HCT116 (cell line): Measurements from ENCODE around the gene BTBD9. TPM values are rescaled to one million over a fixed set of nuclear protein-coding genes. Genes with fewer than 3 reads are reported as not detected.

ENCODE experiments used
- ATAC-seq: fragments of 200-7000 bp; cut with Tn5 transposase; 2 replicates; pipeline ENCODE4 v1.9.1; 2020; ENCODE audit warnings: mild to moderate bottlenecking, moderate library complexity
- BruUV-seq: library from RNA; stranded (reverse); fragments of 400-500 nt; replicated peaks from 2 replicates; lab custom pipeline; 2021; lab: Mats Ljungman, UMichigan
- CTCF ChIA-PET: fragments of 300-600 bp; sonication (Branson Sonifier 250); formaldehyde crosslinking; loops from one replicate; lab custom pipeline; 2021; ENCODE audit warnings: antibody characterized with exemption; lab: Charles Lee
- POLR2A ChIA-PET: fragments of 300-600, 350-600 bp; sonication (Branson Sonifier 250); formaldehyde crosslinking; loops from one replicate; lab custom pipeline; 2021; ENCODE audit warnings: antibody characterized with exemption; lab: Charles Lee
- RAD21 ChIA-PET, 2 experiments: fragments of 300-600 bp; sonication (Branson Sonifier 250); formaldehyde crosslinking; loops; one replicate each; lab custom pipeline; 2023; ENCODE audit warnings: low total read pairs in 2 of 2; ENCODE audit not compliant: uncharacterized antibody in 2 of 2, unreplicated experiment in 2 of 2, low non-redundant PET in 1 of 2; lab: Charles Lee
- DNase-seq: peaks from one replicate; pipeline ENCODE4 v3.0.0-alpha.2; 2010; ENCODE audit warnings: low read depth, low spot score
- H2AFZ ChIP-seq: fragments of 200-600 bp; shearing (Covaris generic), sonication (generic); 2 replicates; pipeline ENCODE4 v1.6.1; 2017; ENCODE audit warnings: low read depth, mixed run types, mixed read lengths, antibody characterized with exemption, low read length; ENCODE audit not compliant: poor library complexity, severe bottlenecking
- H3K27ac ChIP-seq: 2 replicates; pipeline ENCODE4 v1.5.1; 2012; ENCODE audit warnings: low read depth, low read length
- H3K27me3 ChIP-seq: fragments of 200-600 bp; sonication (generic); 2 replicates; pipeline ENCODE4 v1.6.1; 2016; ENCODE audit warnings: mixed run types, low read length, mixed read lengths; ENCODE audit not compliant: insufficient read depth
- H3K36me3 ChIP-seq, 2 experiments: fragments of 200-500 bp in 1 of 2; fragments of 200-600 bp in 1 of 2; sonication (Bioruptor generic) in 1 of 2; sonication (generic) in 1 of 2; 2 replicates each; pipeline versions ENCODE4 v1.5.1 to v1.6.1; 2014 to 2016; ENCODE audit warnings: low read length in 2 of 2, inconsistent platforms in 1 of 2, mixed read lengths in 1 of 2, mixed run types in 1 of 2; ENCODE audit not compliant: insufficient read depth in 2 of 2, control insufficient read depth in 1 of 2
- H3K4me1 ChIP-seq, 2 experiments: fragments of 200-600 bp in 1 of 2; sonication (generic) in 1 of 2; 2 replicates each; pipeline versions ENCODE4 v1.5.1 to v1.6.1; 2012 to 2017; ENCODE audit warnings: low read length in 2 of 2, inconsistent platforms in 1 of 2, mild to moderate bottlenecking in 1 of 2, mixed read lengths in 1 of 2, mixed run types in 1 of 2, moderate library complexity in 1 of 2; ENCODE audit not compliant: insufficient read depth in 2 of 2, control insufficient read depth in 1 of 2
- H3K4me2 ChIP-seq: fragments of 200-600 bp; sonication (generic); 2 replicates; pipeline ENCODE4 v1.6.1; 2017; ENCODE audit warnings: mixed run types, low read length, mixed read lengths
- H3K4me3 ChIP-seq, 2 experiments: fragments of 200-600 bp in 1 of 2; sonication (generic) in 1 of 2; replicated peaks in 1 of 2; 2 replicates each; pipeline ENCODE4 v1.5.1; 2011 to 2016; ENCODE audit warnings: low read length in 2 of 2, control low read depth in 1 of 2, low read depth in 1 of 2, mild to moderate bottlenecking in 1 of 2, mixed read lengths in 1 of 2, mixed run types in 1 of 2
- H3K79me2 ChIP-seq: fragments of 200-600 bp; sonication (generic); 2 replicates; pipeline ENCODE4 v1.6.1; 2017; ENCODE audit warnings: mild to moderate bottlenecking, mixed run types, low read length, moderate library complexity, mixed read lengths; ENCODE audit not compliant: insufficient read depth
- H3K9ac ChIP-seq: fragments of 200-600 bp; sonication (generic); 2 replicates; pipeline ENCODE4 v1.6.1; 2016; ENCODE audit warnings: low read length, mixed read lengths
- H3K9me2 ChIP-seq: fragments of 200-600 bp; sonication (generic), shearing (Covaris generic); 2 replicates; pipeline ENCODE4 v1.6.1; 2017; ENCODE audit warnings: mixed run types, mild to moderate bottlenecking, moderate library complexity; ENCODE audit not compliant: insufficient read depth
- H3K9me3 ChIP-seq, 2 experiments: fragments of 200-500 bp in 1 of 2; fragments of 200-600 bp in 1 of 2; sonication (Bioruptor generic) in 1 of 2; sonication (generic) in 1 of 2; 2 replicates each; pipeline ENCODE4 v1.6.1; 2014 to 2017; ENCODE audit warnings: low read length in 2 of 2, mixed read lengths in 2 of 2, inconsistent platforms in 1 of 2, low read depth in 1 of 2, mild to moderate bottlenecking in 1 of 2, mixed run types in 1 of 2, moderate library complexity in 1 of 2; ENCODE audit not compliant: control insufficient read depth in 1 of 2, insufficient read depth in 1 of 2
- H4K20me1 ChIP-seq: fragments of 200-600 bp; sonication (generic), shearing (Covaris generic); 2 replicates; pipeline ENCODE4 v1.6.1; 2017; ENCODE audit warnings: mixed run types, mild to moderate bottlenecking, moderate library complexity; ENCODE audit not compliant: insufficient read depth
- CBX3 ChIP-seq: IDR thresholded peaks from 2 replicates; pipeline ENCODE4 v1.6.1; 2012; ENCODE audit warnings: low read depth
- EGR1 ChIP-seq: IDR thresholded peaks from 2 replicates; pipeline ENCODE4 v1.6.1; 2012; ENCODE audit warnings: low read depth
- EZH2 ChIP-seq: fragments of 200-600 bp; sonication (generic); IDR thresholded peaks from 2 replicates; pipeline ENCODE4 v1.6.1; 2017; ENCODE audit warnings: antibody characterized with exemption, mixed run types
- EZH2phosphoT487 ChIP-seq: fragments of 200-600 bp; IDR thresholded peaks from 2 replicates; pipeline ENCODE4 v1.6.1; 2018; ENCODE audit warnings: antibody characterized with exemption, borderline replicate concordance
- JUND ChIP-seq: IDR thresholded peaks from 2 replicates; pipeline ENCODE4 v1.6.1; 2012
- MAX ChIP-seq: IDR thresholded peaks from 2 replicates; pipeline ENCODE4 v1.6.1; 2012
- TCF7L2 ChIP-seq: IDR thresholded peaks from 2 replicates; pipeline ENCODE4 v1.7.0; 2011; ENCODE audit warnings: borderline replicate concordance, inconsistent platforms; ENCODE audit not compliant: insufficient read depth, insufficient read length; ENCODE audit errors: extremely low read depth
- intact Hi-C: fragments of 100-400 bp; cut with micrococcal nuclease; formaldehyde crosslinking; loops from 2 replicates; pipeline ENCODE4 v1.10.0; 2022
- total RNA-seq: library from RNA; stranded (reverse); gene quantifications from one replicate; pipeline ENCODE4 v1.2.1, GENCODE V29; 2021; ENCODE audit not compliant: unreplicated experiment

Gene BTBD9
- total RNA-seq, 1 experiment from 2014 or later, result 10.9 TPM

GRCh38 chr6:38498085-38498484 lies 141.6 kb downstream of the BTBD9 start:
- no peak for TF ChIP-seq MAX
- H3K9ac ChIP-seq, result no peak overlapping the region
- POLR2A ChIA-PET, result no interaction called here
- H3K9me2 ChIP-seq, result no peaks in the 10 kb centered on the region
- DNase-seq (no peak), ATAC-seq (no peak)
- H3K4me3 ChIP-seq, result no peak overlapping the region
- BruUV-seq, result no TSS peak
- H3K27ac ChIP-seq, result no peak overlapping the region
- H4K20me1 ChIP-seq, result 0 out of 2 replicates have a peak, but pooled peaks cover 5% of the 10 kb centered on the region
- H3K36me3 ChIP-seq, result no peaks in the 10 kb centered on the region
- no peaks in the 10 kb centered on the region for H3K27me3 ChIP-seq
- H3K9me3 ChIP-seq, result no peaks in the 10 kb centered on the region
- H3K79me2 ChIP-seq, result no peaks in the 10 kb centered on the region
- CTCF ChIA-PET, result interaction anchor here (0.9 kb wide), 1 partner anchor 15 kb away, joined by 4 read pairs; no protein-coding TSS in a partner anchor
- RAD21 ChIA-PET, result no interaction called here
- intact Hi-C loops, result loop anchor here (10.0 kb wide), 3 partner anchors 177 to 963 kb away; no protein-coding TSS in a partner anchor
- no peak overlapping the region for H2AFZ ChIP-seq
- no peaks in the 10 kb centered on the region for H3K4me1 ChIP-seq
- H3K4me2 ChIP-seq, result no peak overlapping the region

- H3K27me3 ChIP-seq, result no peaks in the 10 kb centered on the region
- H3K9ac ChIP-seq, result no peak overlapping the region
- CTCF ChIA-PET, result no interaction called here
- 0 out of 2 replicates have a peak, but pooled peaks cover 5% of the 10 kb centered on the region for H4K20me1 ChIP-seq
- no peak overlapping the region for H3K4me3 ChIP-seq
- H3K36me3 ChIP-seq, result no peaks in the 10 kb centered on the region
- no peaks in the 10 kb centered on the region for H3K9me3 ChIP-seq
- H2AFZ ChIP-seq, result no peak overlapping the region
- H3K79me2 ChIP-seq, result no peaks in the 10 kb centered on the region
- no peak for DNase-seq
- no peaks in the 10 kb centered on the region for H3K9me2 ChIP-seq
- TF ChIP-seq JUND, result no peak
- TF ChIP-seq EZH2phosphoT487, result no peak
- no peak for TF ChIP-seq TCF7L2
- TF ChIP-seq EZH2, result no peak
- no peak for TF ChIP-seq CBX3
- no peak for TF ChIP-seq EGR1
- TF ChIP-seq, all 23 proteins: peak for 0
- no TSS peak for BruUV-seq
- no peak overlapping the region for H3K4me2 ChIP-seq
- ChIA-PET RAD21 (no interaction called here), POLR2A (no interaction called here)
- ATAC-seq, result no peak
- intact Hi-C loops, result loop anchor here (10.0 kb wide), 3 partner anchors 177 to 963 kb away; no protein-coding TSS in a partner anchor
- H3K27ac ChIP-seq, result no peak overlapping the region
- H3K4me1 ChIP-seq, result no peaks in the 10 kb centered on the region
Measured at GRCh38 chr6:38497546-38497945, 142.2 kb downstream of the BTBD9 start.
